GM12874 (cell line): ENCODE measurements around the gene TTC7B.

ENCODE experiments used
- CTCF ChIP-seq: IDR thresholded peaks from 2 replicates; pipeline ENCODE4 v1.5.1; 2011; ENCODE audit warnings: low read depth, mild to moderate bottlenecking, control low read depth, low read length, moderate library complexity; ENCODE audit not compliant: insufficient read depth

The TTC7B gene

GRCh38 chr14:90641168-90641567, 175.1 kb downstream of the TTC7B start:
- TF ChIP-seq CTCF, result no peak

- TF ChIP-seq CTCF, result no peak
Measured at GRCh38 chr14:90639641-90640040, 176.6 kb downstream of the TTC7B start.

DNA sequence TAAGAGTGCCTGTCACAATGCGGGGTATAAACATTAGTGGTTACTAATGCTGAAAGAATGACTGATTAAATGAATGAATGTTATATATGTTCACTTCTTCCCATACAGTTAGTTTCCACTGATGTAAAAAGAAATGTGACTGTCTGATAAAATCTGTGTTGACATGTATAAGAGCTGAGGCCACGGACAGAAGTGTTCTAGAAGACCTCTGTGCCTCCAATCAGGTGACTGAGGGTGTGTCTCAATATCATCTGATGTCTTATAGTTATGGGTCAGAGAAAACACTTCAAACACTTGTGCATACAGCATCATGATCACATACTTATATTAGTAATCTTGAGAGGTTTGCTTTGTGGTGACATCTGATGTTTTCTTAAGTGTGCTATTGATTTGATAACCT, 183.4 kb downstream of the TTC7B start:
- TF ChIP-seq CTCF, result no peak

GRCh38 chr14:90632451-90632850, 183.8 kb downstream of the TTC7B start:
- TF ChIP-seq CTCF, result no peak

DNA sequence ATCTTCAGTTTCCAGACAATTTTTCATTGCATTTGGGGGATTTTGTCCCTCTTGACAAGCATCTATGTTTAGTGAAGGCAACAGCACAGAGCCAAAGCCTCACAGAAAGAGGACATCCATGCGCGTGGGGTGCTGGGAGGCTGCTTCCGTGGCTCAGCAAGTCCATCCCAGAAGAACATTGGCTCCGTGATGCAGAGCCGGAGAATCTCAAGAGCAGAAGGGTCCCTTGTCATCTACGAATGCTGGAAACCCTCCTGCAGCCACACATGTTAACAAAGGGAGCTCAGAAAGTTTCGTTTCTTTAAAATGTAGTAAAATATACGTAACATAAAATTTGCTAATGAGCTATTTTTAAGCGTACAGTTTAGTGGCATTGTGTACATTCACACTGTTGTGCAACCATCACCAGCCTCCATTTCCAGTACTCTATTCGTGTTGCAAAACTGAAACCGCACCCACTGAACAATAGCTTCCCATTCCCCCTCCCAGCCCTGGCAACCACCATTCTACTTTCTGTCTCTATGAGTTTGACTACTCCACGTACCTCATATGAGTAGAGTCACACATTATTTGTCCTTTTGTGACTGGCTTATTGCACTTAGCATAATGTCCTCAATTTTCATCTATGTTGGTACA, 185.9 kb downstream of the TTC7B start:
- no peak for TF ChIP-seq CTCF

DNA sequence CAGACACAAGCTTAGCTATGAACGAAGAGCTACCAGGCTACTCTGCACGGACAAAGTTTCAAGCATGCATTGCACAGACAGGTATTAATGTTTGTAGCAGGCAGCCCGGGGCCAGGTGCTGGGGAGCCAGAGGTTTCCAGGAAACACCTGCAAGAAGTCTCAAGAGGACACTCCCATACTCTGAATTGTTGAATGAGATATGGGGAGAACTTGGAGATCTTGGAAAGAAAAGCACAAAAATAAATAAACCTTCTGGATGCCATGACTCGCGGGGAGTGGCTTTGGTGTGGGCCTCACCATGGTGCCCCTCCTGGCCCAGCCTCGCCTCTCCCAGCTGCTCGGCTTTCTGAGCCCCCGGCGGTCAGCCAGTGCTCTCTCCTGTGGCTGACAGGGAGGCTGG, 186.8 kb downstream of the TTC7B start:
- TF ChIP-seq CTCF, result no peak

DNA sequence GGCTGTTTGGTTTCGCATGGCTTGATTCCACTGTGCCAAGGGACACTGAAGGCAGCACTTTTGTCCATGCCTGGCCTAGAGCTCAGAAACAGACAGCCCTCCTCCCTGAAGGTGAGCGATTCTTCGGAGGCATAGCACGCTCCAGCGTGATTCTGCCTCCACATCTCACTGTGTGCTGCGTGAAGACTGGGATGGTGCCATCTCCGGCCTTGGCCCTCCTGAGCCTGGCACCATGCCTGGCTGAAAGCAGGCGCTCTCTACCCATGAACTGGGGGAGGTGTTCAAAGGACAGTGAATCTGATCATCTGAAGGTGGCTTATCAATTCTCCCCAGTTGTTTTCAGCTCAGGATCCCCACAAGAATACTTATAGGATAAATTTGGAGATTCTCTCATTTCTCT, 187.4 kb downstream of the TTC7B start:
- TF ChIP-seq CTCF, result no peak
